NCI-H82 (cell line): ENCODE data around the gene CNOT8.
"Not testable (repeated sequence)": the region's sequence is repeated elsewhere in the genome, so short reads cannot be mapped to it uniquely, and the experiment has no call there.

Experiments used
- DNase-seq: peaks from one replicate; lab custom pipeline; 2025; lab: John Stamatoyannopoulos, UW

CNOT8 gene

DNA sequence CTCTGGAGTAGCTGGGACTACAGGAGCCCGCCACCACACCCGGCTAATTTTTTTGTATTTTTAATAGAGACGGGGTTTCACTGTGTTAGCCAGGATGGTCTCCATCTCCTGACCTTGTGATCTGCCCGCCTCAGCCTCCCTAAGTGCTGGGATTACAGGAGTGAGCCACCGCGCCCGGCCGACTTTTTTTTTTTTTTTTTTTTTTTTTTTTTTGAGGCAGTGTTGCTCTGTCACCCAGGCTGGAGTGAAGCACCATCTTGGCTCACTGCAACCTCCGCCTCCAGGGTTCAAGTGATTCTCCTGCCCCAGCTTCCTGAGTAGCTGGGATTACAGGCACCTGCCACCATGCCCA, 22.8 kb upstream of the CNOT8 start:
- DNase-seq, result not testable (repeated sequence)

DNA sequence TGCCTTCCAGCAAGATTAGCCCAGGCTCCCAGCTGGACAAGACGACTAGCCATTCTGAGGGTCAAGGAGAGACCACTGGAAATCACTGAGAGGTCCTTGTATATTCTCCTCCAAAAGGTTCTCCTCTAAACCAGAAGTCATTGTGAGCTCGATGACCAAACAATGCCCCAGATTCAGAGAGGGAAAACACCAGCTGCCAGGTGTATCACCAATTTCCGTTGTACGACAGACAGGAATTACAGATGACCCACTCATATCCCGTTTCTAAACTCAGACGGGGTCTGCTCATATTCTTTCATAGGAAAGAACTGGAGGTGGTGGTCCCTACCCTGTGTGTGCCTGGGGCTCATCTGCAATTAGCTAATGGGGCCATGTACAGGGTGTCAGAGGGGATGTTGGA, 22.2 kb upstream of the CNOT8 start:
- DNase-seq, result no peak

DNA sequence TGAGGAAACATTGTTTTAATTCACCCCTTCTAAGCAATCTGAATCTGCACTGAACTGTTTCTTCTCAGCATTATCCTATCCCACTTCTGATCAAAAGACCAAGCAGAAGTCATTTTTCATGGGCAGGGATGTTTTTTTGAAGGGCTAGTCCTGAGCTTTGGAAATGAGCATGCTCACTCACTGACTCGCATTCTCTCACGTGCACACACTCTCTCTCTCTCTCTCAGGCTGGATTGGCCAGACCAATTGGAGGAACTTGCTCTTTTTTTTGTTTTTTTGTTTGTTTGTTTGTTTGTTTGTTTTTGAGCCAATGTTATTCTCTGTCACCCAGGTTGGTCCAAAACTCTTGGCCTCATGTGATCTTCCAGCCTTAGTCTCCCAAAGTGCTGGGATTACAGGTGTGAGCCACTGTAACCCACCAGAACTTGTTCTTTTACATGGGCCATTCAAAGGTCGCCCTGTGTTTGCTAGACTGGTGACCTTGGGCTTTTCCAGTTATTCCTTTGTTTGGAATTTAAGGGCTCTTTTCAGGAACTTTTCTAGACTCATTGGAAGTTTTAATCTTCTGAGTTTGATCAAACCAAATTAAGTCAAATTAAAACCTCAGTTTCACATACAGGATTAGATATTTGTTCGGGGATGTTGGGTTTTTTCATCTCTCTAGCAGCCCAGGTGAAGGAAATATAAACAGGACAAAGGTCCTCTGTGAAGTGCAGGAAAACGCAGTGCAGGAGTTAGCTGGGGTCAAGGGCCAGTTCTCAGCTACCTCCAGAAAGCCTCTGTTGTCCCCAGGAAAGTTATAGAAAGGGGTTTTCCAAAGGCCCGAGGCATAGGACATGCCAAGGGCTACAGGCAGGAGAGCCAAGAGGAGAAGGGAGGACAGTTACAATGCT, 21.2 kb upstream of the CNOT8 start:
- no peak for DNase-seq

DNA sequence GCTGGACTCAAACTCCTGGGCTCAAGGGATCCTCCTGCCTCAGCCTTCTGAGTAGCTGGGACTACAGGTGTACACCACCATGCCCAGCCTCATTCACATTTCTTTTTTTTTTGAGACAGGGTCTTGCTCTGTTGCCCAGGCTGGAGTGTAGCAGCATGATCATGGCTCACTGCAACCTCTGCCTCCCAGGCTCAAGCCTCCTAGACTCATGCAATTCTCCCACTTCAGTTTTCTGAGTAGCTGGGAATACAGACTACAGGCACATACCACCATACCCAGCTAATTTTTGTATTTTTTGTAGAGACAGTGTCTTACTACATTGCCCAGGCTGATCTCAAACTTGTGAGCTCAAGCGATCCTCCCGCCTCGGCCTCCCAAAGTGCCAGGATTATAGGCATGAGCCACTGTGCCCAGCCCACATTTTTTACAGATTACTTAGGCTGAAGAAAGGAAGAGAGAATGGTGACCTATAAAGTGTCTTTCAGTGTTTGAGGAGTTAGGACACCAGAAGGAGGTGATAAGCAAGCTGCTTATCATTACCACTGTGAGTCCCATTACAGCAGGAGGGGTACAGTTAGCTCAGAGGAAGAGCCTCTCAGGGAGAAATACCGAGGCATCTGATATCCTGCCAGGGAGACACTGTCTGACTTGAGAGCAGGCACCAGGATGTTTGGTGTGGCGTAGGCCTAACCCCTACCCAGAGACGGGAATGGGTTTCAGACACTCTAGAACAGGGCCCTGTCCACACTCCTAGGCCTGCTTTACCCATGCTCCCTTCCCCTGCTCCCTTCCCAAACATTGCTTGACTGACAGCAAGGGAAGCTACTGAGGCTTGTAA, 17.8 kb upstream of the CNOT8 start:
- DNase-seq, result no peak

DNA sequence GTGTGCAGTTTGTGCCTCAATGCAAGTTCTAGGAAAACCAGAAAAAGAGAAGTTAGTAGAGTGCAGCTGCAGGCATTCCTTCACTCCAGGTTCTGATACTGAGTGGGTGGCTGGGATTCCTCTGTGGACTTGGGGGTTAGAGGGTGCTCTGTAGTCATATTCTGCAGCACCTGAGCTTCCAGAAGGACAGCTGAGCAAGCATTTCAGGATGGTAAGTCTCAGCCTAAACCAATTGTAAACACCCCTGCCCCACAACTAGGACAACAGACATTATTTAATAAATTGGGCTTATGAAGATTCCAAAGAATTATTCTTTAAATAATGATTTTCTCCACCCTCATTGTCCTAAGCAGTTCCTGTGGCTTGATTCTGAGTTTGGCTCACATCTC, 17.2 kb upstream of the CNOT8 start:
- DNase-seq, result no peak

DNA sequence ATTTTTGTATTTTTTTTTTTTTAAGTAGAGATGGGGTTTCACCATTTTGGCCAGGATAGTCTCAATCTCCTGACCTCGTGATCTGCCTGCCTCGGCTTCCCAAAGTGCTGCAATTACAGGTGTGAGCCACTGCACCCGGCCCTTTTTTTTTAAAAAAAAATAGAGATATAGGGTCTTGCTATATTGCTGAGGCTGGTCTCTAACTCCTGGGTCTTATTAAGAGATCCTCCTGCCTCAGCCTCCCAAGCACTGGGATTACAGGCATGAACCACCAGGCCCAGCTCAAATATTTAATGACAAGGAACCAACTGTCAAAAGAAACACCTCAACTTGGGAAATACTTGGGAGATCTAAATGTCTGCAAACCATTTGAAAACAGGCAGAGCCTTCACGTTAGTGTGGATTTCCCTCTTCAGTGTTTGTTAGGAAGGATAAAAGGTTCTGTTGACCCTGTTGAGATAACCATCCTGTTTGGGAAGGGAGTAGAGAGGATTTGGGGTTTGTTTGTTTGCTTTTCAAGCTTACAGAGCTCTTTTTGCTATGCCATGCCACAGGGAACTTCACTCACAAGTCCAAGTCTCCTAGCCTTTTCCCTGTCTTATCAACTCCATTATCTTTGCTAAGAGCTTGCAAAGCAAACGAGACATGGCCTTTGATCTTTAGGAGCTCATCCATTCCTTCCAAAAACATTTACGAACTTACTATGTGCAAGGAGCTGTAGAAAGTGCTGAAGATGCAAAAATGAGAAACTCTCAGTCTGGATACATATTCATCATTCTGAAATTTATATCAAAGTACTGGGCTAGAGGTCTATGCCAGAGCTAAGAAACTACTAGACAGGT, 15.5 kb upstream of the CNOT8 start:
- DNase-seq, result no peak

DNA sequence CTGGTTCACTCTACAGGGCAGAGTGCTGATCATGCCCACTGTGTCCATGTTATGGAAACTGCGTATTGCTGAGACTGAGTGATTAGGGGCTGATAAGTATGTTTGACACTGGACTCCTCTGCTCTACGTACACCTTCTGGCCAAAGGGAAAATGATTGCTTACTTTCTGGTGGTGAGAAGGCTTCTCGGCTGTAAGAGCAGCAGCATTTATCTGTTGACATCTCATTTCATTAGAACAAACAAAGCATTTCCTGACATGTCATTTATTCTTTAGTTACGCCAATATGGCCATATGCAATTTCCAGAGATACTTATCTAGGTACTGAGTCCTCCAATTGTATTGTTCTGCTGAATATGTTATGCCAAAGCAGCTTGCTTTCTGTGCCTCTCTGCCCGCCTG, 13.6 kb upstream of the CNOT8 start:
- DNase-seq, result no peak

DNA sequence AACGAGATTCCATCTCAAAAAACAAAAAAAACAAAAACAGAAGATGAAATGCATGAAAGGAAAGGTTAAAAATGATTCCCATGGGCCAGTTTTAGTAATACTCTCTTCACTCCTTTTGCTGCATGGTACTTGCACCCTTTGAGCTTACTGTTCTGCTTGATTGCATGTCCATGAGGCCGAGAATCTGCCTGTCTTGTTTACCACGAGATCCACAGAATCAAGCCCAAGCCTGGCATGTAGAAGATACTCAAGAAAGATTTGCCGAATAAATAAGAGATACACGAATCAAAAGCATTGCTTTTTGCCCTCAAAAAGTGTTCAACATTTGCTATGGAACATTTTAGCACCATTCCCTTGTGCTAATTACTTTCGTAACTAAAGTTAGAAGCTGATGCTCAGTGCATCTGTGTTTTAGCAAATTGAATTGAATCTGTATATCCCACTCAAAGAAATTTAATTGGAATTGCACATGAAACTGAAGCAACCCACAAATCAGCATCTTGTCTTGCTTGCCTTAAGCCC, 9.1 kb upstream of the CNOT8 start:
- no peak for DNase-seq

DNA sequence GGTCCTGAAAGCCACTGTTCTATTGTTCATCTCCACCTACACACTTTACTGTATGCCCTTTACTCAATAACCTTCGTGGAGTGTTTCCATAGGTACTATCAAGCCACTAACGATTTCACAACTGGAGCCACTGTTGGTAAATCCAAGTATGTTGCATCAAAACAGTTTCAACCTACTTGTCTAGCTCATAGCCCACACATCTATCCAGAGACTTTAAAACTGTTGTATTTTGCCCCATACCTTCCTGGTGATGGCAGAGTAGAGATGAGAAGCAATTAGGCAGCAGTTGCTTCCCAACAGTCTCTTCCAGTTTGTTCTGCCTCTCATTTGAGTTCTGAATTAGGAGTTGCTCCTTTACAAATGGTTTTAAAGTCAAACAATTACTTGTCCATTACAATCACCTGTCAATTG, 8.6 kb upstream of the CNOT8 start:
- no peak for DNase-seq

DNA sequence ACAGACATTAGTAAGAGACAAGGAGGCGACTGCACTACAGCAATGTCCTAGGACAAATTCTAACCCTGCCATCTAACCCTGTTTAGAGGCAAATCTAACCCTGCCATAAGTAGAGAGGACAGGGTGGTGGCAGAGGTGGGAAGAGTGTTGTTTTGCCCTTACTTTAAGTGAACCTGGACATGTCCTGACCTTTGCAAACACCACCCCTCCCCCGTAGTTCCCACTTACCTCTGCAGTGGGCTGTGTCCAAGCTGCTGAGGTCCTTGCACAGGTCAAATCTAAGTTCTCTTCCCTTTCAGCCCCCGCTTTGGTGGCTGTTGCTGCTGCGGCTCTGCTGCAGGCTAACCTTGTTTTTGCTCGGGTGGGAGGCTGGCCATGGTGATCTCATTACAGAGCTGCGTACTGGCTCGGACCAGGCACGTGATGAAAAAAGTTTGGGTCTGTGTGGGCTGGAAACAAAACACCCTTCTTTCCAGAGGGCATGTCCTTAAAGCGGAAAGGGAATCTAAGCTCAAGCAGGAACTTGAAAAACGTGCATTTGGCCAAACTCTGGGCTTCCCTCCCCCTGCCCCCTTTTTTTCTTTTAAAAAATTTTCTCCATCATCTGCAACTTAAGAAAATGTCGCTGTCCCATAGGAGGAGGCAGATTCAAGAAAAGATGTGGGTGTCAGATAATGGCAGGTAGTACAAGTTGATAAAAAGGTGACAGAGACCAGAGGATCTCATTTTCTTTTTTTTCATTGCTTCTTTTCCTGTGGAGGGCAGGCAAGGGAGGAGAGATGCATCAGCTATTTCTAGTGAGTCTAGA, 8.0 kb upstream of the CNOT8 start, which contains the start of gene FAXDC2:
TSS of gene FAXDC2 (minus strand) at position 349 of the 808 bp plus-strand sequence. CDS start 12,425 bp downstream, outside the sequence.
- peak; percentile 44 for DNase-seq

DNA sequence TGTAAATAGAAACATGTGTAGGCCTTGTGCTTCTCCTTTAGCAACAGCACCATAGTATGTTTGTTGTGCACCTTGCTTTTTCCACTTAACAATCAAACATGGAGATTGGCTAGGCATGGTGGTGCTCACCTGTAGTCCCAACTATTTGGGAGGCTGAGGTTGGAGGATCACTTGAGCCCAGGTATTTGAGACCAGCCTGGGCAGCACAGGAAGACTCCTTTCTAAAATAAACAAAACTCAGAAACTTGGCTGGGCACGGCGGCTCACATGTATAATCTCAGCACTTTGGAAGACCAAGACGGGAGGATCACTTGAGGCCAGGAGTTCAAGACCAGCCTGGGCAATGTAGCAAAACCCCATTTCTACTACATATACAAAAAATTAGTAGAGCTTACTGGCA, 7.1 kb upstream of the CNOT8 start:
- no peak for DNase-seq

DNA sequence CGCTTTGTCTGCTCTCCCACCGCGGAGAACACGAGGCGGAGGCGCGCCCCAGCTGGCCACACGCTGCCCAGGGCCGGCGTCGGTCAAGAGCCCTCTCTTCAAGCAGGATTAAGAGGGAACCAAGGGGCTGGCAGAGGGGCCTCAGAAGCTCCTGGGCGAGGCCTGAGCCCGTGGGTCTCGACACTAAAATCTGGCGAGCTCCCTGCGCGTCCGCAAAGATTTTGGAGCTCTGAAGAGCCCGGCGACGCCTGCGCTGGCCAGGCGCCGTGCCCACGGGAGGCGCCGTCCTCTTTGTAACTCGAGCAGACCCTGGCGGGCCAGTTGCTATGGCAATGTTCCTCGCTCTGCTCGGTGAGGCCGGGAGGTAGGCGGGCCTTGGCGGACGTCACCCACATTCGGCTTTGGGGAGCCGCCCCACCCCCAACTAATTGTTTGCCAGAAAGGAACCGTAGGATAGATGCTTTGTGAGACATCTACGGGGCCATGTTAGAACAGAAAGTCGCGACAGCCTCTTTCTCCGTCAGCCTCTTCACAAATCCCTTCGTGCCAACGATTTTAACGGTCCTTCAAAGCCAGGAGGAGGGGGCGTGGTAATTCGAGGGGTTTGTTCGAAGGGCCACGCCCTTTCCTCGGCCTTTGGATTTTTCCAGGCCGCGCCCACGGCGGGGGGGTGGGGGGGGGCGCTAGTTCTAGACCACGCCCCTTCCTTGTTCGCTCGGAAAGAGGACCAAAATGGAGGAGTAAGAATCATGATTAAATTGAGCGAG, 714 bp upstream of the CNOT8 start:
- peak; percentile 97 for DNase-seq

DNA sequence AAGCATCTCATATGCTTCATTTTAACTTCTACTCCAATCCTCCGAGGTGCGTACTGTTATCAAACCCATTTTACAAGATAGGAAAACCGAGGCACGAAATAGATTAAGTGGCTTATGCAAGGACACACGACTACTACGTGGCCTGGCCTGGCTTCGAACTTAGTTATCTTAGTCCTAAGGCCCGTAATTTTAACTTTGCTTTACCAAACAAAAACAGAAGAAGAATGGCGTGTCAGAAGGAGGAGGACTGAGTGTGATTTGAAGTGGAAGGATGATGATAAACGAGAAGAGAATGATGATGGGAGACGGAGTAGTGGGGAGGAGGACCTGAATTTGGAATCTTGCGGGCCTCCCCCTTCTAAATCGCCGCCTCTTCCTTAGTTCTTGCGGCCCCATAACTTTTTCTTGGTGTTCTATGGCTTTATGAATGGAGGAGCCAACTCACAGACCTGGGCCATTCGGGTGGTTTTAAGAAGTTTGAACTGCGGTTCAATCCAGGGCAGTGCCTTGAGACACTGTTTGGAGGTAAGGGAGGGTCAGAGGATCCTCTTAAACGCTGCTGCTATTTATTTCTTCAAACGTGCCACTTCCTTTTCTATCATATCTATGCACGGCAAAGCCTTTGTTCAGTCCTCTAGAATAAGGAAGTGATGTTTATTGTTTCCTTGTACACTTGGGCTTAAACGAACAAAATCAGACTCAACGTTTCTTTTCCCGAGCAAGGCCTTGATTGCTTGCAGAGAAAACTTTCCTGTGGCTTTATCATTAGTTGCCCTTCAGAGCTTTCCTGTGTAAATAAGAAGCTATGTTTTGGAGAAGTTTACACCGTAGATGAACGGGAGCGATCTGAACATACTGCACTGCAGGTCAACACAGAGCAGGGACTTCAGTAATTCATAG, 795 bp downstream of the CNOT8 start:
- no peak for DNase-seq

DNA sequence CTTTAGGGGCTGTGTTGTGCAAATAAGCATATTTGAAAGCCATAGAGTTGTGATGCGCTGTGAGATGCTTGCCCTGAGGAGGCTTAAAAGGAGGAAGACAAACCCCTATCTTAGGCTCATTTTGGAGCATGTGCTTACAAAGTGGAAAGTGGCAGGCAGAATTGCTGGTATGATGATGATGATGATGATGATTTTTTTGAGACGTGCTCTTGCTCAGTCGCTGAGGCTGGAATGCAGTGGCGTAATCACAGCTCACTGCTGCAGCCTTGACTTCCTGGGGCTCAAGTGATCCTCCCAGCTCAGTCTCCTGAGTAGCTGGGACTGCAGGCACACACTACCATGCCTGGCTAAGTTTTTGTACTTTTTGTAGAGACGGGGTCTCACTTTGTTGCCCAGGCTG, 1.7 kb downstream of the CNOT8 start:
- no peak for DNase-seq

DNA sequence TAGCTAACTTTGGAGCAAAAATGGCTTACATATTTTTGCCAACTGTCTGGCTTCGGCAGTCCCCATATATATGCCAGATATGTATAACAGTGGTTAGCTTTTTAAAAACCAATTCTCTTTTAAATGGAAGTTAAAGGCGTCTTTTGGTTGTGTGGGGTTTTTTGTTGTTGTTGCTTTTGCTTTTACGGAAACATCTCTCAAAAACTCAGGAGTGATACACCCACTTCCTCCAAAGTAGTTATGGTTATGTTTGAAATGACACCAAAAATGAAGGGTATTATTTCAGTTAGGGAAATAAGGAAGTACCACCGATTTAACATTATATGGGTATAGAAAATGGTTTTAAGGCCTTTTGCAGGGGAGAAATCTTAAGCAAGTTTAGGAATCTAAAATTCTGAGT, 2.3 kb downstream of the CNOT8 start:
- no peak for DNase-seq

DNA sequence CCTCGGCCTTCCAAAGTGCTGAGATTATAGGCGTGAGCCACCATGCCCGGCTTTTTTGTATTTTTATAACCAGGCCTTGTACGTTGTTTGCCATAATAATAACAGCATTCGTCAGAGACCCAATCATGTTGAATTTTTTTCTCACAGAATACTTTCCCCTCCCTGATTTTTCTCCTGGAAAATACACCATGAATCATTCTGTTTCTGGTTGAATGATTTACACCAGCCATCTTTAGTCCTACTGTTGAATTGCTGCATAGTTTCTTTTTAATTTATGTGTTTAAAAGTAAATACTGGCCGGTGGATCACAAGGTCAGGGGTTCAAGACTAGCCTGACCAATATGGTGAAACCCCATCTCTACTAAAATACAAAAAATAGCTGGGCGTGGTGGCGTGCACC, 3.5 kb downstream of the CNOT8 start:
- no peak for DNase-seq

DNA sequence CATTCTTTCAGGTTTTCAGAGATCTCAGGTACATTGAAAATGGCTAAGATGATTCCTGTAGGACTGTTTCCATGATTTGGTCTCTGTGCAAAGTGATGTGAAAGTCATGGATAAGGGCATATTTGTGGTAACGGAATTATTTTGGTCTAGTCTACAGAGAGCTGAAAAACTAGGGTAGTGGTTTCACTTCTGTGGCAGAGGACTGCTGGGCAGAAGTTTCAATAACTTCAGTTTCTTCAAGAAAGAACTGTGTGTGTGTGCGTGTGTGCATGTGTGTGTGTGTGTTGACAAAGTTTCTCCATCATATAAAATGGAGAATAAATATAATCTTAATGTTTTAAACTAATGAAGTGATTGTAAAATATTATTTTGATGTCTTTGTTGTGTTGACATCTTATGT, 4.3 kb downstream of the CNOT8 start:
- DNase-seq, result no peak

DNA sequence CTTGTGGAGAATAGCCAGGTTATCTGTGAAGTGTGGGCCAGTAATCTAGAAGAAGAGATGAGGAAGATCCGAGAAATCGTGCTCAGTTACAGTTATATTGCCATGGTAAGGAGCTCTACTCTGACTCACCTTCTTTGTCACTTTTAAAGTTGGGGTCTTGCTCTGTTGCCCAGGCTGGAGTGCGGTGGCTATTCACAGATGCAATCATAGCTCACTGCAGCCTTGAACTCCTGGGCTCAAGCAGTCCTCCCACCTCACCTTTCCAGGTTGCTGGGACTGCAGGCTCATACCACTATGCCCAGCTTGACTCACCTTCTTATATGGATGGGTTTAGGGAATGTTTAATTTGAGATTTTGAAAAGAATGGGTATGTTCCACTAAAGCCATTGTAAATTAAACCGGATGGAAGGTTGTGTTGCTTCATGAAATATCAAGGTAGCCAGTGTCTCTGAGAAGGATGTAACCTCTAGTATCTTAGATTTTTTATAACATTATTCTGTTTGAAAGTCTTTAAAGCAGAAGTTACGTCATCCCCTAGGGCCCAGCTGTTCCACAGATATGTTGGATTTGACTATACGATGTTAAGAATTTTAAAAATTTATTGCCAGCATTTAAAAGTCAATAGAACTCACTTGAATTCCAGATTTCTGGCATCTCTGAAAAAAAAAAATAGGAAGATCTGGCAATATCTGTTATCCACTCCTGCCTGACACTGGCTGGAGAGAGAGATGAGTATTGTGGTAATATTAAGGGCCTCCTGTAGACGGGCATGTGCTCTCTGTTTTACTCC, 5.1 kb downstream of the CNOT8 start:
- DNase-seq, result no peak
